NCI-H1092 treated with DMSO at 0.1 percent for 48 hours (cell line): ENCODE measurements around the gene ZNF574.
"Not testable (repeated sequence)": the region's sequence is repeated elsewhere in the genome, so short reads cannot be mapped to it uniquely, and the experiment has no call there.

Experiments
- DNase-seq: peaks from one replicate; lab custom pipeline; 2025; lab: John Stamatoyannopoulos, UW

The ZNF574 gene

GRCh38 chr19:42075616-42076379 is at the start of gene ZNF574:
Gene ZNF574 (plus strand): TSS chr19:42076166. CDS start chr19:42078607, 2,441 bp downstream.
- DNase-seq: peak; percentile 98

- peak; percentile 4 for DNase-seq
Observed at GRCh38 chr19:42028304-42029216, 47.4 kb upstream of the ZNF574 start.

GRCh38 chr19:42030645-42031440 is 45.1 kb upstream of the ZNF574 start:
- no peak for DNase-seq

- peak; percentile 90 for DNase-seq
Observed at GRCh38 chr19:42032431-42032830, 43.5 kb upstream of the ZNF574 start.

- no peak for DNase-seq
Observed at GRCh38 chr19:42033413-42033812, 42.6 kb upstream of the ZNF574 start.

- DNase-seq: peak; percentile 5
Observed at GRCh38 chr19:42034640-42035391, 41.1 kb upstream of the ZNF574 start.

- no peak for DNase-seq
Observed at GRCh38 chr19:42037649-42038048, 38.3 kb upstream of the ZNF574 start.

GRCh38 chr19:42038666-42039065 is 37.3 kb upstream of the ZNF574 start:
- DNase-seq: no peak

- no peak for DNase-seq
Observed at GRCh38 chr19:42040031-42040430, 35.9 kb upstream of the ZNF574 start.

- DNase-seq: not testable (repeated sequence)
Observed at GRCh38 chr19:42040491-42040890, 35.5 kb upstream of the ZNF574 start.

- no peak for DNase-seq
Observed at GRCh38 chr19:42042455-42043170, 33.4 kb upstream of the ZNF574 start.

- no peak for DNase-seq
Observed at GRCh38 chr19:42045575-42045974, 30.4 kb upstream of the ZNF574 start.

GRCh38 chr19:42048992-42049391 is 27.0 kb upstream of the ZNF574 start:
- no peak for DNase-seq

GRCh38 chr19:42051166-42052115 is 24.5 kb upstream of the ZNF574 start:
- DNase-seq: no peak

- DNase-seq: peak; percentile 84
Observed at GRCh38 chr19:42052241-42052863, 23.6 kb upstream of the ZNF574 start.

- no peak for DNase-seq
Observed at GRCh38 chr19:42053037-42053935, 22.7 kb upstream of the ZNF574 start.

GRCh38 chr19:42054205-42054604 is 21.8 kb upstream of the ZNF574 start:
- no peak for DNase-seq

GRCh38 chr19:42057846-42058245 is 18.1 kb upstream of the ZNF574 start:
- DNase-seq: no peak
